ENCODE data around the gene CPE. TPM values are rescaled to one million over a fixed set of nuclear protein-coding genes. Genes with fewer than 3 reads are reported as not detected.
"Not testable (repeated sequence)": the region's sequence is repeated elsewhere in the genome, so short reads cannot be mapped to it uniquely, and the experiment has no call there.

CPE gene
- total RNA-seq, 1 donor from 2014 or later = 24.0 TPM

DNA sequence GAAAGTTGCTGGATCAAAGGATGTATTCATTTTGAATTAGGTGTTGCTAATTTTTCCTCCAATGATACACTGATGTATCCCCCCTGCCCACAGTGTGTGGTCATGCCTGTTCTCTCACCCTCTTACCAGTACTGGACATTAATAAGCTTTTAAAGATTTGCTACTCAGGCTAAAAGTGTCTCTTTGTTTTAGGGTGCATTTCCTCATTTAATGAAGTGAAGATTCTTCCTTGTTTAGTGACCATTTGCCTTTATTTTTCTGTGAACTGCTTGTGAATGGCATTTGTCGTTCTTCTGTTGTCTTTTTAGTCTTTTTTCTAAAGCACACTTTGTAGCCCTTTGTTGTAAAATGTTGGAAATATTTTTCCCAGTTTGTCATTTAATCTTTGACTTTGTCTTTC is 46.3 kb upstream of the CPE start:
- FAIRE-seq (no peak), DNase-seq (ENCODE audit: low read depth) (no peak)
- TF ChIP-seq, protein P1, sequence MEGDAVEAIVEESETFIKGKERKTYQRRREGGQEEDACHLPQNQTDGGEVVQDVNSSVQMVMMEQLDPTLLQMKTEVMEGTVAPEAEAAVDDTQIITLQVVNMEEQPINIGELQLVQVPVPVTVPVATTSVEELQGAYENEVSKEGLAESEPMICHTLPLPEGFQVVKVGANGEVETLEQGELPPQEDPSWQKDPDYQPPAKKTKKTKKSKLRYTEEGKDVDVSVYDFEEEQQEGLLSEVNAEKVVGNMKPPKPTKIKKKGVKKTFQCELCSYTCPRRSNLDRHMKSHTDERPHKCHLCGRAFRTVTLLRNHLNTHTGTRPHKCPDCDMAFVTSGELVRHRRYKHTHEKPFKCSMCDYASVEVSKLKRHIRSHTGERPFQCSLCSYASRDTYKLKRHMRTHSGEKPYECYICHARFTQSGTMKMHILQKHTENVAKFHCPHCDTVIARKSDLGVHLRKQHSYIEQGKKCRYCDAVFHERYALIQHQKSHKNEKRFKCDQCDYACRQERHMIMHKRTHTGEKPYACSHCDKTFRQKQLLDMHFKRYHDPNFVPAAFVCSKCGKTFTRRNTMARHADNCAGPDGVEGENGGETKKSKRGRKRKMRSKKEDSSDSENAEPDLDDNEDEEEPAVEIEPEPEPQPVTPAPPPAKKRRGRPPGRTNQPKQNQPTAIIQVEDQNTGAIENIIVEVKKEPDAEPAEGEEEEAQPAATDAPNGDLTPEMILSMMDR (IDR thresholded peaks at IDR 0.05; ENCODE audit: insufficient read depth, low read length, severe bottlenecking) = no peak
- H3K27me3 ChIP-seq (ENCODE audit: control insufficient read depth, insufficient read depth, low read length) = no peaks in the 10 kb centered on the region
- no peak overlapping the region for H3K4me3 ChIP-seq (ENCODE audit: low read depth, low read length)
- H3K36me3 ChIP-seq (ENCODE audit: control insufficient read depth, insufficient read depth, low read length) = peaks cover 4% of the 10 kb centered on the region

DNA sequence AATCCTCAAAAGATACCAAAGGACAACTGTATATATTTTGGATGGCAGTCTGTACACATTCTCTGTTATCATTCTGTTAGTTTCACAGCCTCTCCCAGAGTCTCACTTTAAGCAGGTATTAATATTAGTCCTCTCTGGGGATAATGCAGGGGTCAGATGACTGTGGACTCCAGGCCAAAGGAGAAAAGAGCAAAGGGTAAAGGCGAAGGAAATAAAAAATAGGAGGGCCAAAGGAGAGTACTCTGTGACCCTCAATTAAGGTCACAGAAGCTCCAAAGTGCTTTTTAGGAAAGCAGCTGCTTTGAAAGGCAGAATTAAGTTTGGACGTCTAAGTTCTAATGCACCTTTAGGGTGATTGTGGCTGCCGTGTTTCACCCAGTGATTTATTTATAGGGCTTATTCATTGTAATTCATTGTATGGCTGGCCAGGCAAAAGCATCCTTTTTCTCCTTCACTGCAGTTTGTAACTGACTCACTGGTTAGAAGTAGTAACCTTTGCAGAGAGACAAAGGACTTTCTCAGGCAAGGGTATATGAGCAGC is 43.6 kb upstream of the CPE start:
- no peak for DNase-seq (ENCODE audit: low read depth)
- Histone ChIP-seq H3K36me3 (ENCODE audit: control insufficient read depth, insufficient read depth, low read length) (peaks cover 12% of the 10 kb centered on the region), H3K4me3 (ENCODE audit: low read depth, low read length) (no peak overlapping the region), H3K27me3 (ENCODE audit: control insufficient read depth, insufficient read depth, low read length) (no peaks in the 10 kb centered on the region)
- TF ChIP-seq, protein P1 (IDR thresholded peaks at IDR 0.05; ENCODE audit: insufficient read depth, low read length, severe bottlenecking) = no peak
- no peak for FAIRE-seq

DNA sequence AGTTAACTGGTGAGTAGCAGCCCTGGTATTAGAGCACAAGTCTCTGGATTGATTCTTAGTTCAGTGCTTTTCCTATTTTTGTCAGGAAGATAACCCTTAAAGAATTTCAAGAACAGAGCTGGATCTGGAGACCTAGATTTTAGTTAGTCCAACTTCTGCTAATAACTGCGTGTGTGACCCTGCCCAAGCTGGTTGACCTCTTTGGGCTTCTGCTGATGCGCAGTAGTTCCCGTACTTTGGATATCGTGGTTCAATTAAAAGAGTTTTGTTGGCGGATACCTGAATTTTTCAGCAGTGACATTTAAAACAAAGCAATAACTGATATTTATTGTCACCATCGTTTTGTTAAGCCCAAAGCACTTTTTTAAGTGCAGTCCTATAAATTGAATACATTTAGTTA is 42.1 kb upstream of the CPE start:
- Histone ChIP-seq H3K4me3 (ENCODE audit: low read depth, low read length) (no peak overlapping the region), H3K36me3 (ENCODE audit: control insufficient read depth, insufficient read depth, low read length) (peaks cover 11% of the 10 kb centered on the region), H3K27me3 (ENCODE audit: control insufficient read depth, insufficient read depth, low read length) (no peaks in the 10 kb centered on the region)
- no peak for FAIRE-seq
- no peak for DNase-seq (ENCODE audit: low read depth)
- TF ChIP-seq, protein P1 (IDR thresholded peaks at IDR 0.05; ENCODE audit: insufficient read depth, low read length, severe bottlenecking) = no peak

DNA sequence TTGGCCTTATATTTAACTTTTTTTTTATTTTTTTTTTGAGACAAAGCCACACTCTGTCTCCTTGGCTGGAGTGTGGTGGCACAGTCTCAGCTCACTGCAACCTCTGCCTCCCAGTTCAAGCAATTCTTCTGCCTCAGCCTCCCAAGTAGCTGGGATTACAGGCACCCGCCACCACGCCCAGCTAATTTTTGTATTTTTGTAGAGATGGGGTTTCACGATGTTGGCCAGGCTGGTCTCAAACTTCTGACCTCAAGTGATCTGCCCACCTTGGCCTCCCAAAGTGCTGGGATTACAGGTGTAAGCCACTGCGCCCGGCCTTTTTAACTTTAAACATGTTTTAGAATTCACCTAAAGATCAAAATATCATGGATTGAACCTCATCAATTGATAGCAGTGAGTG is 36.5 kb upstream of the CPE start:
- not testable (repeated sequence) for H3K36me3 ChIP-seq (ENCODE audit: control insufficient read depth, insufficient read depth, low read length); FAIRE-seq; H3K4me3 ChIP-seq (ENCODE audit: low read depth, low read length); H3K27me3 ChIP-seq (ENCODE audit: control insufficient read depth, insufficient read depth, low read length); DNase-seq (ENCODE audit: low read depth)

DNA sequence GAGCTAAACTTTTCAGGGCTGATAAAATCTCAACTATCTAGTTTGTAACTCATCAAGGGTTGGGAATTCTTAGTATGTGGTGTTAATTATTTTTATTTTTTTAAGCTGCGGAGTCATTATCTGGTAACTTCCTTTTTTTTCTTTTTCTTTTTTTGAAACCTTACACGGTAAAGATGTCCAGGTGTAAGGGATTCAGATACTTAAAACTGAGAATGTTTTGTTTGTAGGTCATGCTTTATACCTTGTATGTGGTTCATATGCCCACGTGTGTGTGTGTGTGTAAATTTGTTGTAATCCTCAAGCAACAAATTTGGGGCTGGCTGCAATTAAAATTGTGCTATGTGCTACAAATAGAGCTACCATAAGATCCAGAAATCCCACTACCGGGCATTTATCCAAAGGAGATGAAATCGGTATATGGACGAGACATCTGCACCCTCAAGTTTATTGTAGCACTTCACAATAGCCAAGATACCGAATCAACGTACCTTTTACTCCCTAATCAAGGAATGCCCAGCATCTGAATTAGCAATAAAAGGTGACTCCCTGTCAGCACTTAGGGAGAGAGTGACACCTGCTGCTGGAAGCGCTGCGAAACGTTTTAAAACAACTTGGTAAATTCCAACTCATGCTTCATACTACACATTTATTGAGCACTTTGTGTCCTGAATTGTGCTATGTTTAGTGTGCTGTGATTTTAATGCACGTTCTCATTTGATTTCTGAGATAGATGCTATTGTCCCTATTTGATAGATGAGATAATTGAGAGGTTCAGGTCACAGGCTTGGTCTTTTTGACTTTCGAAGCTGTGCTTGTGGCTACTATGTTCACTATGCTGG is 35.2 kb upstream of the CPE start:
- Histone ChIP-seq H3K27me3 (ENCODE audit: control insufficient read depth, insufficient read depth, low read length) (no peaks in the 10 kb centered on the region), H3K36me3 (ENCODE audit: control insufficient read depth, insufficient read depth, low read length) (peaks cover 5% of the 10 kb centered on the region), H3K4me3 (ENCODE audit: low read depth, low read length) (no peak overlapping the region)
- peak; percentile 44 for DNase-seq (ENCODE audit: low read depth)
- FAIRE-seq = no peak
- TF ChIP-seq, protein P1 (IDR thresholded peaks at IDR 0.05; ENCODE audit: insufficient read depth, low read length, severe bottlenecking) = peak; percentile 32

DNA sequence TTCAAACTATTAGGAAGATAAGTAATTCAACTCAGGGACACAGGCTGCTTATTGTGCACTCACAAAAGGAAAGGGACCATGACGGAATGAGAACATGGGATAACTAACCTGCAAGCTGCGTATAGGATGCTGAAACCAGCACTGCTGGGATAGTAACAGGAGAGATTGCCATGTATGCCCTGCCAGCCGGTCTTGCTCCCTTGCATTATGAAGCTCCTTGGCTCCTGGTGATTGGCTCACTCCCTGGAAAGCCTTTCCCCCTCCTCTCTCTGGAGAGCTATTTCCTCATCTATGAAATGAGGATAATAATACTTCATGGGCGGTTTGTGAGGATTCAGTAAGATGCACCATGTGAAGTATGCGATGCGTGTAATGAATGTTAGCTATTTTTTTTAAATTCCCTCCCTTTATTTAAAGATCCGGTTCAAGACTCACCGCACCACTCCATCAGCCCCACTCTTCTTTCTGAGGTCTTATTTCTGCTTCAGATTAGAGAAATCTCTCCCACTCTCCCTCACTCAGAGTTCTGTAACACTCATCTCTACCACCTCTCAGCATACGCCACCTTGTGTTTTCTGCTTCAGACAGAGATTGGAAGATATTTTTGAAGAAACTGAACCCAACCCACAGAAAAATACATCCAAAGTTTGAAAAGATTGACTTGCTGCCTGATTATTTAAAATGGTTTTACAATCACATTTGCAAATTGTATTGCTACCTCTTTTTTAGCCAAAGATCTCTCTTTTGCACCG is 33.0 kb upstream of the CPE start:
- FAIRE-seq (no peak), DNase-seq (ENCODE audit: low read depth) (no peak)
- no peaks in the 10 kb centered on the region for H3K27me3 ChIP-seq (ENCODE audit: control insufficient read depth, insufficient read depth, low read length)
- TF ChIP-seq, protein P1 (IDR thresholded peaks at IDR 0.05; ENCODE audit: insufficient read depth, low read length, severe bottlenecking) = no peak
- no peaks in the 10 kb centered on the region for H3K36me3 ChIP-seq (ENCODE audit: control insufficient read depth, insufficient read depth, low read length)
- H3K4me3 ChIP-seq (ENCODE audit: low read depth, low read length) = no peak overlapping the region

All from bronchial epithelial cell (primary cell).